Neutrophil (primary cell): ENCODE results near the gene TINCR.

Experiments
- H3K27ac ChIP-seq: fragments of 200-600 bp; sonication (generic); 2 replicates; pipeline ENCODE4 v1.5.1; 2016; ENCODE audit warnings: mild to moderate bottlenecking, moderate library complexity
- H3K27me3 ChIP-seq: fragments of 200-600 bp; sonication (generic); 2 replicates; pipeline ENCODE4 v1.6.0; 2016; ENCODE audit warnings: mild to moderate bottlenecking
- H3K36me3 ChIP-seq: fragments of 200-600 bp; sonication (generic); 2 replicates; pipeline ENCODE4 v1.5.1; 2017
- H3K4me1 ChIP-seq, 2 experiments: fragments of 200-600 bp in 1 of 2; sonication (generic) in 1 of 2; 1 replicate in 1 of 2; 2 replicates in 1 of 2; pipeline versions ENCODE4 v1.5.1 to v1.6.1; 2013 to 2016; ENCODE audit warnings: low read depth in 1 of 2, low read length in 1 of 2, mild to moderate bottlenecking in 1 of 2, moderate library complexity in 1 of 2; ENCODE audit not compliant: control insufficient read depth in 1 of 2, insufficient read depth in 1 of 2
- H3K4me3 ChIP-seq, 2 experiments: fragments of 200-600 bp in 1 of 2; sonication (generic) in 1 of 2; 1 replicate in 1 of 2; 2 replicates in 1 of 2; pipeline ENCODE4 v1.5.1; 2013 to 2016; ENCODE audit warnings: low read depth in 1 of 2, low read length in 1 of 2, mild to moderate bottlenecking in 1 of 2, moderate library complexity in 1 of 2
- H3K9me3 ChIP-seq: fragments of 200-600 bp; sonication (generic); 2 replicates; pipeline ENCODE4 v1.5.1; 2016
- CTCF ChIP-seq: fragments of 200-600 bp; sonication (generic); IDR thresholded peaks from 2 replicates; pipeline ENCODE4 v1.5.1; 2016; ENCODE audit warnings: antibody characterized with exemption

TINCR gene

DNA sequence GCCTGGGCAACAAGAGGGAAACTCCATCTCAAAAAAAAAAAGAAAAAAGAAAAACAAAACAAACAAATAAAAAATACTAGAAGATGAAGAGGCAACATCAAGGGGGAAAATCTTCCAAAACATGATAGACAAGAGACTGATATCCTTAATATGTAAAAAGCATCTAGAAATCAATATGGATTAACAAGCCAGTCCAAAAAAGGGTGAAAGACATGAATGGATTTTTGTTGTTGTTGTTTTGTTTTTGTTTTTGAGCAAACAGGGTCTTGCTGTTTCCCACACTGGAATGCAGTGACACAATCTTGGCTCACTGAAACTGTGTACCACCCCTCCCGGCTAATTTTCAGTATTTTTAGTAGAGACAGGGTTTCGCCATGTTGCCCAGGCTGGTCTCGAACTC is 4.0 kb upstream of the TINCR start:
- H3K4me3 ChIP-seq = no peak overlapping the region
- H3K27ac ChIP-seq = no peak overlapping the region
- no peaks in the 10 kb centered on the region for H3K4me1 ChIP-seq
- H3K36me3 ChIP-seq = no peaks in the 10 kb centered on the region
- no peak for TF ChIP-seq CTCF
- peaks cover 35% of the 10 kb centered on the region for H3K27me3 ChIP-seq
- H3K9me3 ChIP-seq = no peaks in the 10 kb centered on the region

- Histone ChIP-seq H3K27me3 (peaks cover 72% of the 10 kb centered on the region), H3K4me3 (no peak overlapping the region), H3K9me3 (no peaks in the 10 kb centered on the region), H3K27ac (no peak overlapping the region), H3K4me1 (no peaks in the 10 kb centered on the region), H3K36me3 (no peaks in the 10 kb centered on the region)
- no peak for TF ChIP-seq CTCF
Observed at GRCh38 chr19:5567970-5568407, 236 bp upstream of the TINCR start.

DNA sequence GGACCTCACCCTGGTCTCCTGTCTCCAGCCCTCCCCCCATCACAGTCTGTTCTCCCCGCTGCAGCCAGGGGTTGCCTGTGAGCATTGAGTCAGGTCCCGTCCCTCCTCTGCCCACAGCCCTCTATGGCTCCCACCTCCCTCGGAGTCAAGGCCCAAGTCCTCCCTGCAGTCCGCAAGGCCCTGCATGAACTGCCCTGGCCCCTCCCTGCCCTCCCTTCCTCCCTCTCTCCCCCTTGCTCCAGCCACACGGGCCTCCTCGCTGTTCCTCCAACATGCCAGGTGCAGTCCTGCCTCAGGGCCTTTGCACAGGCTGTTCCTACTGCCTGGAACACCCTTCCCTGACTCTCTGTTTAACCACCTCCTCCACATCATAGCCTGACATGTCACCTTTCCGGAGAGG is 2.8 kb downstream of the TINCR start:
- Histone ChIP-seq H3K27me3 (peaks cover 93% of the 10 kb centered on the region), H3K9me3 (no peaks in the 10 kb centered on the region), H3K36me3 (no peaks in the 10 kb centered on the region), H3K27ac (no peak overlapping the region), H3K4me1 (no peaks in the 10 kb centered on the region), H3K4me3 (no peak overlapping the region)
- TF ChIP-seq CTCF = no peak

GRCh38 chr19:5563935-5564612 is 3.7 kb downstream of the TINCR start:
- Histone ChIP-seq H3K4me1 (no peaks in the 10 kb centered on the region), H3K36me3 (no peaks in the 10 kb centered on the region), H3K9me3 (no peaks in the 10 kb centered on the region), H3K4me3 (no peak overlapping the region), H3K27ac (no peak overlapping the region), H3K27me3 (peaks cover 87% of the 10 kb centered on the region)
- no peak for TF ChIP-seq CTCF

DNA sequence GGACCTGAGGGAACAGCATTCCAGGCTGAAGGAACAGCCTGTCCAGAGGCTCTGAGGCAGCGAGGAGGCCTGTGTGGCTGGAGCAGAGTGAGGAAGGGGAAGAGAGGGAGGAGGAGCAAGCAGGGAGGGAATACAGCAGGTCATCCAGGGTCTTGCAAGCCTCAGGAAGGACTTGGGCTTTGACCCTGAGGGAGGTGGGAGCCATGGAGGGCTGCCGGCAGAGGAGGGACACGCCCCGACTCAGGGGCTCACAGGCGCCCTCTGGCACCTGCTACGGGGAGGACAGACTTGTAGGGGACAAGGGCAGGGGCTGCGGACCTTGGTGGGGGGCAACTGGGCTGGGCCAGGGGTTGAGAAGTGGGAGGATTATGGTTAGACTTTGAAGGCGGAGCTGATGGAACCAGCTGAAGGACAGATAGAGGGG is 4.7 kb downstream of the TINCR start:
- Histone ChIP-seq H3K27me3 (peaks cover 79% of the 10 kb centered on the region), H3K4me3 (no peak overlapping the region), H3K27ac (no peak overlapping the region), H3K4me1 (no peaks in the 10 kb centered on the region), H3K36me3 (no peaks in the 10 kb centered on the region), H3K9me3 (no peaks in the 10 kb centered on the region)
- TF ChIP-seq CTCF = no peak

DNA sequence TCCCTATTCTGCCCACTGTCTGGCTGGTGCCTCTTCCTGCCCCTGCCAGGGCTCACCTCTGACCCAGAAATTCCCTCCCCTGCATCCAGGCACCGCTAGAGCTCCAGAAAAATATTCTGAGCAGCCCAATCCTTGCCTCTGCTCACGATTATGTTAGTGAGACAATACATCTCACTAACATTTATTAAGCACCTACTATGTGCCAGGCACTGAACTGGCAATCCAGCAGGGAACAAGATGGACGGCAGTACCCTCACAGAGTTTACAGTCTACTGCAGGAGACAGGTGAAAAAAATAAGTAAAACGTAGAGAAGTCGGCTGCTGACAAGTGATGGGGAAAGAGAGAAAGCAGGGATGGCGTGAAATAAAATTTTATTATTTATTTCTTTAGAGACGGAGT is 5.5 kb downstream of the TINCR start:
- H3K27me3 ChIP-seq = peaks cover 79% of the 10 kb centered on the region
- H3K4me3 ChIP-seq = no peak overlapping the region
- H3K9me3 ChIP-seq = no peaks in the 10 kb centered on the region
- no peaks in the 10 kb centered on the region for H3K36me3 ChIP-seq
- H3K4me1 ChIP-seq = no peaks in the 10 kb centered on the region
- H3K27ac ChIP-seq = no peak overlapping the region
- TF ChIP-seq CTCF = no peak
